Measurements from ENCODE around the gene LOXL4.

The LOXL4 gene

DNA sequence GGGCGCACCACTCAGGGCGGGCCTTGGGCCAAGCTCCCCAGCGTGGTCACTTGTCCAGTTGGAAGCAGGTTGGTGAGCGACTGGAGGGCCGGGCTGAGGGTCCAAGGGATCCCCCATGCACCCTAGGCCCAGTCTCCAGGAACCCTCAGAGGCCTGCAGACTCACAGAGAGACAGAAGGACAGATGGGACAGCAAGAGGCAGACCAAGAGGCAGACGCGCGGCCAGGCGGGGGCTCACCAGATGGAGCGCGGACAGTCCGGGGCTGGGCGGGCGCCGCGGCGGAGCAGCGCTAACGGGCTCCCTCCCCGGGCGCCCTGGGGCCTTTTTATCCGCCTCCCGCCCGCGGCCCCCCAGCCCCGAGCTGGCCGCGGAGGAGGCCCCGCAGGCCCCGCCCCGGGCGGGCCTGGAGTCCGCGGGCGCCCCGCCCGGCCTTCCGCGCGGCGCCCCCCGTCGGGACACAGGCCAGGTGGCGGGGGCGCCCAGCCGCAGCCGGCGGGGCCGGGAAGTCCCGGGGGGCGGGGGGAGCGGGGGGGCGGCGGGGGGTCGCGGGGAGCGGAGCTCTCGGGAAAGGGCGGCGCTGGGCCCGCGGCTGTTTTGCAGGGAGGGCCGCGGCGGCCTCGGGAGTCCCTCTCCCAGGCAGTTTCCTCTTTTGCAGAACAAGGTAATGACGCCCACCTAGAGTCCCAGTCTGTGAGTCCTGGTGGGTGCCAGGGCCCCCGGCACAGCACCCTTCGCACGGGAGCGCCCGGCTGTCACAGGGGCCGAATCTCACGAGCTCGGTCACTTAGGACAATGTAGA, at the start of gene LOXL4:
Gene LOXL4, minus strand, starts transcription at position 301 of the 800 bp plus-strand sequence. CDS start 5,175 bp downstream, outside the sequence.
- FAIRE-seq (peak; percentile 32), DNase-seq (ENCODE audit: low spot score) (peak; percentile 90)

DNA sequence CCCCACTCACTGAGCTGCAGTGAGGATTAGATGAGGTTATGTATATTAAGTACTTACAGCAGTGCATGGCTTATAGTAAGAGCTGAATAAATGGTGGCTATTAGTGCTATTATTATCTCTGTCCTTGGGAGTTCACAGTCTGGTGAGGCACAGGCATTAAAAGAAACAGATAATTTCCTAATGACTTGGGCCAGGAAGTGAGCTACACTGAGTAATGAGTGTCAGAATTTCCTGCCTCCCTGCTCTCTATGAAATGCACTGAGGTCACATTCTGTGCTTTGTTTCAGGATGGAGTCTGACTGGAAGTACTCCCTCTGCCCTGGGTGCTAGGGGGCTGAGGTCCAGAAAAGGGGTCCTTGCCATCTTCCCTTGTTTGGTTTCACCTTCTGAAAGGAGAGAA, 48.7 kb upstream of the LOXL4 start:
- DNase-seq (ENCODE audit: low spot score) = no peak

DNA sequence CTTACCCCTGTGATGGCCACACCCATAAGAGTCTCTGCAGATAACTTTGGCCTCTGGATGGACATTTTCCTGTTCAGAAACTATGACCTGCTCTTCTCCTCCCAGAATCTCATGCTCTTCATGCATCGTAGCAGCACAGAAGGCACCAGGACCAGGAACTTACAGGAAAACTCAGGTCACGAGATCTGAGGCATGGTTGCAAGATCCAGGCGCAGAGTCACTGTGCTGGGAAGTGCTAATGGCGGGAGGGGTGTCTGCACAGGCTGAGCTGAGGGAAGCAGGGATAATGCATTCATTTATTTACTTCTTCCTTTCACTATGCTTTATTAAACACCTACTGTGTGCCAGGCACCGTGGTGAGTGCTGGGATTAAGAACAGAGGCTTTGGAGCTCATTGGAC, 48.2 kb upstream of the LOXL4 start:
- no peak for FAIRE-seq
- DNase-seq (ENCODE audit: low spot score) = no peak

More for the DNA sequence above, 48.7 kb upstream of the LOXL4 start:
- FAIRE-seq = no peak

- DNase-seq (ENCODE audit: low spot score) = no peak
- FAIRE-seq = no peak
These were observed 46.7 kb upstream of the LOXL4 start for GRCh38 chr10:98314532-98315284.

DNA sequence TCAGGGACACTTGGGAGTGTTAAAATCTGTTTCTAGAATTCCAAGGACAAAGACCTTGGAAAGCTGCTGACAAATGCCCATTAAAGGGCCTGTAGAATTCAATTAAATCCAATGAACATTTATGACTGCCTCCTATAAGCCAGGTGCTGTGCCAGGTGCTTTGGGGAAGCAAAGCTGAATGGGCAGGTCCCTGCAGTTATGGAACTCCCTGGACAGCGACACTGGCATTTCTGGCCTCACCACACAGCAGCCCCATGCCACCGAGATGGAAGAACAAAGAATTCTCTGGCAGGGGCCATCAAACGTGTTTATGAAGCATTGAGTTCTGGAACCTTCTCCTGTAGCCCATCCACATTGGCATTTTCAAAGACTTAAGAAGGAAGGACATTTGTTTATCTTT, 45.6 kb upstream of the LOXL4 start:
- no peak for FAIRE-seq
- no peak for DNase-seq (ENCODE audit: low spot score)

- FAIRE-seq (no peak), DNase-seq (ENCODE audit: low spot score) (no peak)
These were observed 44.8 kb upstream of the LOXL4 start for GRCh38 chr10:98312822-98313221.

- no peak for FAIRE-seq
These were observed 44.4 kb upstream of the LOXL4 start for GRCh38 chr10:98312349-98312748.

DNA sequence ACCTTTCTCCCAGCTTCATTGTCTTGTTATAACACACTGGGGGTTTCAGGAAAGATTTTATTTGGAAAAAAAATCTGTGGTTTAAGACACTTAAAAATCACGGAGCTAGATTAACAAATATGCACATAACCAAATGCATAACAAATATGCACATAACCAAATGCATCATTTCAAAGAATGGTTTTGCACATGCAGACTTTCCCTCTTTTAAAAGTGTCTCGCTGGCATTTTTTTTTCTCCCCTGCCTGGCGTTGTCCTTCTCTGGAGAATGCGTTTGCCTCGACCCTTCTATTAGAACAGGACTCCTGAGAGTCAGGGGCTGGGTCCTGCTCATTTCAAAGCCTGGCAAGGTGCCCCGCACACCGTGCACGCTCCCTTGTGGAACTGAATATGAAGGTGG, 42.7 kb upstream of the LOXL4 start:
- FAIRE-seq (no peak), DNase-seq (ENCODE audit: low spot score) (no peak)

More at GRCh38 chr10:98312349-98312748, 44.4 kb upstream of the LOXL4 start:
- DNase-seq (ENCODE audit: low spot score) = no peak

DNA sequence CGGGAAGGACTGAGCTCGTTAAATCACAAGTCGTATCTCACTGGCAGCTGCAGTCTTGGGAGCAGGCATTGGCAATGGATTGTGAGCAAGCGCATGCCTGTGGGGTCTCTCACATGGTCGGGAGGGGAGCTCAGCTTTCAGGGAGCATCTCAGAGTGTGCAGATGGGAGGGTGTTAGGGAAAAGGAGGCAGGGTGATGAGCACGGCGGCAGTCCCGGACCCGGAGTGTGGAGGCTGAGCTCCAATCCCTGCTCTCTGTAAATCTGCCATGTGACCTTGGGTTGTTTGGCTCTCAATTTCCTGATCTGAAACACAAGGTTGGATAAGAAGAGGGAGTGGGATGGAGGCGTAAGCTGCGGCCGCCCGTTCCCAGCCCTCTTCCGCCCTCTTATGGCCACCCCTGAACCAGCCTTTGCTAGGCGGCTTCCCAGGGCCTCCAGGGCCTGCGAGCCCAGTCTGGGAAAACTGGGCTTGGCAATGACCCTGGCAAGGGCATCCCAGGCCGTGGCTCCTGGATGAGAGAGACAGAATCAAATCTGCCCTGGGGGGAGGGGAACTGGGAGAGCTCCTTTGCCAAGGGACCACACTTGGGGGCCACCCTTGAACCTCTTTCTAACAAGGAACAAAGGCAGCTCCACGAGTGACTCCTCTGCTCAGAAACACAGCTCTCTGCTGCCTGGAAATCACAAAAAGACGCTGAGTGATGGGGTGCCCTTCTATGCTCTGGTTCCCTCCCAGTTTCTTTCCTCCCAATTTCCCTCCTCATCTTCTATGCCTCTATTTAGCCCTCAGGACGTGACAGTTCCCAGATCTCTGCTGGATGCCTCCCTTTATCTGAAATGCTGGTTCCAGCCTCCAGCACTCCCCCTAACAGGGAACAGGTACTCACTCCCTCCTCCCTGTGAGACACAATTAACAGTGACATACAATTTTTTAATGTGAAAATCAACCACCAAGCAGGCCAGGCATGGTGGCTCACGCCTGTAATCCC, 41.7 kb upstream of the LOXL4 start:
- DNase-seq (ENCODE audit: low spot score) = peak; percentile 88
- FAIRE-seq = peak; percentile 30

DNA sequence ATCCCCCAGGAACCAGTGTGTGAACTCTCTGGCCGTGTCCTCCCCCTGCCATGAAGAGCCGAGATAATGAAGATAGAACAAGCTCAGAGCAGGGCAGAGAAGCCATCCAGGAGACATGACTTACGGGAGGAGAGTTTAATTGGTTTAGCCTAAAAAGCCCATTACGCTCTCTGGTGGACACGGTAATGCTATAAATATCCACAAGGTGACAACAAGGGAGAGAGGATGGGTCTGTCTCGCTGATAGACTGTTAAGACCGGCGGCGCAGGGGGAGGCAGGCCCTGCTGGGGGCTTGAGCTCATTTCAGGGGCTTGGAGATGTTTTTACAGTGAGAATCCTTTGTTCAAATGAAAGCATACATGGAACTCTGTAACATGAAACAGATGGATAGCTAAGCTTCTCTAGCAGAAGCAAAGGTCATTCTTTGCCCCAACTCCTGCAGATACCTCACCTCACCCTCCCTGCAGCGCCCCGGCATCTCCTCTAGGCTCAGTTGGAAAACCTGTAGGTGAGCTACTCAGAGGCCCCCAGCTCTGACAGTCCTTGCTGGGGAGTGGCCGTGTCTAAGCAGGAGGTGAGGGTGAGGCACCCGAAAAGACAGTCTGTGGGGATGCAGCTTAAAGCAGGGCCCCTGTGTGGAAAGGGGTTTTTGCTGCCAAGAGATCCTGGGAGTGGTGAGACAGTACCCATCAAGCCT, 40.8 kb upstream of the LOXL4 start:
- no peak for FAIRE-seq
- no peak for DNase-seq (ENCODE audit: low spot score)

- DNase-seq (ENCODE audit: low spot score) (no peak), FAIRE-seq (no peak)
These were observed 40.0 kb upstream of the LOXL4 start for GRCh38 chr10:98307916-98308541.

DNA sequence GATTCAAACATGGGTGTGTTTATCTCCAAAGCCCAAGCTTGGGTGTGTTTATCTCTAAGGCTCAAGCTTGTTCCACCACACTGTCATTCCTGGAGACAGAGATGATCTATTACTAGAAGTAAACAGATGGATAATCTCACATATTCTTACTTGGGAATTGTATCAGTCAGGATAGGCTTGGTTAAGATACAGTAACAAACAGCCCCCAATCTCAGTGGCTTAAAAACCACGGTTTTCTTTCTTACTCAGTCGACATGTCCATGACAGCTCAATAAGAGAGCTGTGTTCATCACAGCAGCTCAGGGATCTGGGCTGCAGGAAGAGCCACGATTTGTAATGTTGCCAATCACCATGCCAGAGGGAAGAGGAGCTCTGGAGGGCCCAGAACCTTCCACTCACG, 38.5 kb upstream of the LOXL4 start:
- FAIRE-seq (no peak), DNase-seq (ENCODE audit: low spot score) (no peak)

DNA sequence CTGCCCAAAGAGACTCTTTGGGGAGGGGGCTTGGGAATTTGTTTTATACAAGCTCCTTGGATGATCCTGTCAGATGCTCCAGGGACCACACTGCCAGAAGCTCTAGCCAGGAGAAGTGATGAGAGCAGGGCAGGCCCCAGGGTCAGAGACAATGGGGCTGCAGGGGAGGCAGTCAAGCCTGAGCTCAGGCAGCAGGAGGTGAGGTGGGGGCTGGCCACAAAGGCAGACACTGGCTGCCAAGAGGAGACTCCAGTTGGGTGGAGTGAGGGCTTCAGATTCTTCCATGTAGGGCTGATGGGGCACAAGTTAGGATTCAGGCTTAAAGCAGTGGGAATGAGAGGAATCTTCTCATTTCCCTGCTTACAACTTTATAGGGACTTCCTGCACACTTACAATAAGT, 35.6 kb upstream of the LOXL4 start:
- DNase-seq (ENCODE audit: low spot score) (no peak), FAIRE-seq (no peak)

GRCh38 chr10:98302741-98303365, 34.9 kb upstream of the LOXL4 start:
- no peak for FAIRE-seq
- no peak for DNase-seq (ENCODE audit: low spot score)

DNA sequence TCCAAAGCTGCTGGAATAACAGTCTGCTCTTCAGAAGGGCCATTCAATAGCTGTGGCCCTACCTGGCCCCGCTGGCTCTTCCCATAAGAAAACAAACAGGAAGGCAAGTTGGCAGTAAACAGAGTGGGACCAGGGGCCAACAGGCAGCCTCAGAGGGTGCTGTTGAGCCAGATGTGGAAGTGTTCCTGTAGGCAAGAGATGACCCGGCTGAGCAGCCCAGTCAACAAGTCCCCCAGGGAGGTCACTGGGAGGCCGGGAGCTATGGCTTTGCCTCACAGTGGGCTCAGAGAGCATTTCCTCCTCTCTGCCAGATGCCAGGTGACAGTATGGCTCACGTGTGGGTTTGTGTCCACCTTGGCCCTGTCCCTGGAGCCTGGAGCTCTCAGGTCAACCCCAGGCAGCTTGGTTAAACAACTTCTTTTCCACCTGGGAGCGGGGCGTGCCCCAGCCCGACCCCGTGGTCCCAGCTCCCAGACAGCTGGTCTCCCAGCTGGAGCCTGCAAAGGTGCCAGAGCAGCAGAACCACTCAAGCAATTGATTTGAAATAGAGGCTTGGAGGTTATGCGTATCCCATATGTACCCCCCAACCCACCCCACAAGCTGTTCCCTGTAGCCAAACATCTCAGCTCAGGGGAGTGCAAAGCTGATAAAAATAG, 33.8 kb upstream of the LOXL4 start:
- FAIRE-seq = no peak
- DNase-seq (ENCODE audit: low spot score) = no peak

DNA sequence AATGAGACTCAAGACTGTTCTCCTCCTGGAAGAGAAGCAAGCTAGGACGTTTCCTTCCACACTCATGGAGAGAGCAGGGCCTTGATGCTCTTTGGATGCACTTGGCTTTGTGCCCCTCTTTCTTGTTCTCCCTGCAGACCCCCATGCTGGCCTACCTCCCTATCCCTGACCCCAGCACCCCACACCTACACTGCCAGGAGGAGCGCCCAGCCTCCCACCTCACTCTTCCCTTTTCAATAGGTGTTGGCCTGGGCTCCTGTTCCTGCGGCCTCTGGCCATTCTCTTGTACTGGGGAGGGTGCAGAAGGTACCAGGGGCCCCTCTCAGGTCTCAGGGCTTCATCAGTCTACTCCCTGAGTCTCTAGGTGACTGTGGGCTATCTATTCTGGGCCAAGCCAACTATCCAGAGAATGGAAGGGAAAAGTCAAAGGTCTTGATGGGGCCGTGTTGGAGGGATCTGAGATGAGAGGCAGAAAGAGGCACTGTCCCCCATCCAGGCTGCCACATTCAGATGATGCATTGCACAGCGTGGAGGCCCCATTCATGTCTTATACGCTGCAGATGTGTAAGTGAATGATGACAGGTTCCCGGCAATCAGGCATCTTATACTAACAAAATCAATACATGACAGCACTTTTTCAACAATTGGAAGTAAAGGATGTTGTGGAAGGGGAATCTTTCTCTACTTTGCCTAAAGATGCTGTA, 32.7 kb upstream of the LOXL4 start:
- DNase-seq (ENCODE audit: low spot score) (no peak), FAIRE-seq (no peak)

GRCh38 chr10:98299341-98299740, 31.3 kb upstream of the LOXL4 start:
- DNase-seq (ENCODE audit: low spot score) = no peak
- FAIRE-seq = no peak

- no peak for FAIRE-seq
- DNase-seq (ENCODE audit: low spot score) = no peak
These were observed 28.5 kb upstream of the LOXL4 start for GRCh38 chr10:98296524-98296923.

- DNase-seq (ENCODE audit: low spot score) (no peak), FAIRE-seq (no peak)
These were observed 27.9 kb upstream of the LOXL4 start for GRCh38 chr10:98295907-98296306.

All from urothelium cell line (cell line).